ENCODE measurements around the gene MAPK4. TPM values are rescaled to one million over a fixed set of nuclear protein-coding genes. Genes with fewer than 3 reads are reported as not detected.
A peak's percentile ranks its signal among the peaks of the same experiment; 100 is the strongest.

The MAPK4 gene
- total RNA-seq, 1 donor from 2014 or later, result 16.3 TPM

- Mint-ChIP-seq H3K9me3 (ENCODE audit: low read depth) (no peaks in the 10 kb centered on the region), H3K27me3 (no peaks in the 10 kb centered on the region), H3K4me1 (ENCODE audit: low read depth) (peaks cover 22% of the 10 kb centered on the region), H3K36me3 (ENCODE audit: insufficient read depth) (peaks cover 11% of the 10 kb centered on the region), H3K27ac (no peak overlapping the region), H3K4me3 (ENCODE audit: low read depth) (no peak overlapping the region)
- DNase-seq (ENCODE audit: low spot score, unreplicated experiment), result no peak
- TF ChIP-seq CTCF (IDR thresholded peaks at IDR 0.05; ENCODE audit: unreplicated experiment), result no peak
These were observed 175.0 kb downstream of the MAPK4 start for GRCh38 chr18:50734886-50735285.

GRCh38 chr18:50737127-50737526, 177.2 kb downstream of the MAPK4 start:
- Mint-ChIP-seq H3K4me3 (ENCODE audit: low read depth) (peak overlapping the region; percentile 11), H3K27me3 (no peaks in the 10 kb centered on the region), H3K27ac (peak overlapping the region; percentile 21), H3K4me1 (ENCODE audit: low read depth) (peaks cover 22% of the 10 kb centered on the region), H3K36me3 (ENCODE audit: insufficient read depth) (peaks cover 2% of the 10 kb centered on the region), H3K9me3 (ENCODE audit: low read depth) (no peaks in the 10 kb centered on the region)
- DNase-seq (ENCODE audit: low spot score, unreplicated experiment), result no peak
- no peak for TF ChIP-seq CTCF (IDR thresholded peaks at IDR 0.05; ENCODE audit: unreplicated experiment)

DNA sequence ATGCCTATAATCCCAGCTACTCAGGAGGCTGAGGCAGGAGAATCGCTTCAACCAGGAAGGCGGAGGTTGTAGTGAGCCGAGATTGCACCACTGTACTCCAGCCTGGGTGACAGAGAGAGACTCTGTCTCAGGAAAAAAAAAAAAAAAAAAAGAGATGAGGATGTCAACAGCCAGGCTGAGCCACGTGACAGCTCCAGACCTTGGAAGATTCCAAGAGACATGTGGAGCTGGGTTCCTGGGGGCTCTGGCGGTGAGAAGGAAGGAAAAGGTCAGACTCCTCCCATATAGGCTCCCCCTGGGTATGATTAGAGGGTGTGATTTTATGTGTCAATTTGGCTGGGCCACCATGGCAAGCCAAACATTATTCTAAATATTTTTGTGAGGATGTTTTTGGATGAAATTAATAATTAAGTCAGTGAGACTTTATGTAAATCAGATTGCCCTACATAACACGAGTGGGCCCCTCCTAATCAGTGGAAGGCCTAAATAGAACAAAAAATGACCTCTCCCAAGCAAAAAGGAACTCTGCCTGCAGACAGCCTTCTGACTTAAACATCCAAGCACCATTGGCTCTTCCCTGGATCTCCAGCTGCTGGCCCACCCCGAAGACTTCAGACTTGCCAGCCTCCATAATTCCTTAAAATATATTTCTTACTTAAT, 178.3 kb downstream of the MAPK4 start:
- H3K27ac Mint-ChIP-seq, result peak overlapping the region; percentile 82
- H3K27me3 Mint-ChIP-seq, result no peaks in the 10 kb centered on the region
- DNase-seq (ENCODE audit: low spot score, unreplicated experiment), result no peak
- no peaks in the 10 kb centered on the region for H3K36me3 Mint-ChIP-seq (ENCODE audit: insufficient read depth)
- no peak for TF ChIP-seq CTCF (IDR thresholded peaks at IDR 0.05; ENCODE audit: unreplicated experiment)
- H3K4me3 Mint-ChIP-seq (ENCODE audit: low read depth), result no peak overlapping the region
- H3K9me3 Mint-ChIP-seq (ENCODE audit: low read depth), result no peaks in the 10 kb centered on the region
- H3K4me1 Mint-ChIP-seq (ENCODE audit: low read depth), result peaks cover 22% of the 10 kb centered on the region

DNA sequence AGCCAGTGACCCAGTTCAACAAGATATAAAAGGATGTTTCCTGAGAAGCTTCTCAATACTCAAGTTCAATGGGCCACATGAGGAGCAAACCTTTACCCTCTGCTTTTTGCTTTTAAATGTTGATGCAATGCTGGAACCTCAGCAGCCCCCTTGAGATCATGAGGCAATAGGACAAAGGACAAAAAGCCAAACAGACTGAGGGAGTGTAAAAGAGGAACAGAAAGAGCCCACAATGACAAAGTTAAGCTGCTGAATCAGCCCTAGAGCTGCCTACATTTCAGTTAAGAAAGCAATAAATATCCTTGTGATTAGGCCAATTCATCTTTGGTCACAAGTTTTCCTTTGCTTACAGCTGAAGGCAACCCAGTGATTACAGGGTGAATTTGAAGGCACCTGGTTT, 183.1 kb downstream of the MAPK4 start:
- no peak overlapping the region for H3K4me3 Mint-ChIP-seq (ENCODE audit: low read depth)
- no peaks in the 10 kb centered on the region for H3K9me3 Mint-ChIP-seq (ENCODE audit: low read depth)
- H3K4me1 Mint-ChIP-seq (ENCODE audit: low read depth), result peaks cover 15% of the 10 kb centered on the region
- H3K36me3 Mint-ChIP-seq (ENCODE audit: insufficient read depth), result no peaks in the 10 kb centered on the region
- peaks cover 2% of the 10 kb centered on the region for H3K27me3 Mint-ChIP-seq
- DNase-seq (ENCODE audit: low spot score, unreplicated experiment), result no peak
- TF ChIP-seq CTCF (IDR thresholded peaks at IDR 0.05; ENCODE audit: unreplicated experiment), result no peak
- no peak overlapping the region for H3K27ac Mint-ChIP-seq

DNA sequence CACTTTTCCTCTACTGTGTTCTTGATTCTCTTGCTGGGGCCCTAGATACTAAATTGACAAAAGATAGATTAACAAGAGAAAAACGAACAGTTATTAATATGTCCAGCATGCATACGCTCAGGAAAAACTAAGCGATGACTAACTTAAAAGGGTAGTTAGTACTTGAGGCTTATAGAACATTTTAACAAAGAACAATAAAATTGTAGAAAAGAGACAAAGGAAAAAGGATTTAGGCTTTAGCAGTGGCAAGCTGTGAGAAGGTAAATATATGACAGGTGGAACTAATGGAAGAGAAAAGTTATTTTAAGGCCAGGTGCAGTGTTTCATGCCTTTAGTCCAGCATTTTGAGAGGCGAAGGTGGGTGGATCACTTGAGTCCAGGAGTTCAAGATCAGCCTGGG, 184.4 kb downstream of the MAPK4 start:
- no peak overlapping the region for H3K4me3 Mint-ChIP-seq (ENCODE audit: low read depth)
- H3K4me1 Mint-ChIP-seq (ENCODE audit: low read depth), result peaks cover 25% of the 10 kb centered on the region
- no peak overlapping the region for H3K27ac Mint-ChIP-seq
- no peak for DNase-seq (ENCODE audit: low spot score, unreplicated experiment)
- no peaks in the 10 kb centered on the region for H3K9me3 Mint-ChIP-seq (ENCODE audit: low read depth)
- H3K36me3 Mint-ChIP-seq (ENCODE audit: insufficient read depth), result no peaks in the 10 kb centered on the region
- TF ChIP-seq CTCF (IDR thresholded peaks at IDR 0.05; ENCODE audit: unreplicated experiment), result no peak
- H3K27me3 Mint-ChIP-seq, result peaks cover 2% of the 10 kb centered on the region

Measured in progenitor cell of endocrine pancreas (in vitro differentiated cells).